ACC112 (cell line): ENCODE results near the gene DAB1.

Experiments used
- H2AFZ ChIP-seq: fragments of 200-600 bp; sonication (generic); one replicate; pipeline ENCODE4 v1.6.0; 2017; ENCODE audit warnings: antibody characterized with exemption, low read length; ENCODE audit not compliant: unreplicated experiment
- H3K27ac ChIP-seq: fragments of 200-600 bp; sonication (generic); 2 replicates; pipeline ENCODE4 v1.5.1; 2014; ENCODE audit warnings: low read depth, mild to moderate bottlenecking, antibody characterized with exemption, low read length, moderate library complexity
- H3K27me3 ChIP-seq: fragments of 200-600 bp; sonication (generic); 2 replicates; pipeline ENCODE4 v1.6.1; 2014; ENCODE audit warnings: mild to moderate bottlenecking, antibody characterized with exemption, low read length, moderate library complexity, mixed read lengths; ENCODE audit not compliant: insufficient read depth
- H3K36me3 ChIP-seq: fragments of 200-600 bp; sonication (generic); 2 replicates; pipeline ENCODE4 v1.6.1; 2016; ENCODE audit warnings: mild to moderate bottlenecking, antibody characterized with exemption, low read length, moderate library complexity, mixed read lengths; ENCODE audit not compliant: insufficient read depth
- H3K4me1 ChIP-seq: fragments of 200-600 bp; sonication (generic); one replicate; pipeline ENCODE4 v1.6.1; 2016; ENCODE audit warnings: low read length, mixed read lengths; ENCODE audit not compliant: insufficient read depth, unreplicated experiment, control insufficient read depth
- H3K4me3 ChIP-seq: fragments of 200-600 bp; sonication (generic); 2 replicates; pipeline ENCODE4 v1.5.1; 2014; ENCODE audit warnings: mild to moderate bottlenecking, low read depth, low read length
- H3K79me2 ChIP-seq: fragments of 200-600 bp; sonication (generic); one replicate; pipeline ENCODE4 v1.6.0; 2016; ENCODE audit warnings: low read length; ENCODE audit not compliant: control insufficient read depth, unreplicated experiment, insufficient read depth

Gene DAB1

GRCh38 chr1:57321776-57322175, 102.1 kb downstream of the DAB1 start:
- no peaks in the 10 kb centered on the region for H3K27me3 ChIP-seq
- H3K4me1 ChIP-seq, result no peaks in the 10 kb centered on the region
- H2AFZ ChIP-seq, result no peak overlapping the region
- H3K4me3 ChIP-seq, result no peak overlapping the region
- H3K79me2 ChIP-seq, result no peaks in the 10 kb centered on the region
- H3K36me3 ChIP-seq, result no peaks in the 10 kb centered on the region
- H3K27ac ChIP-seq, result no peak overlapping the region

- Histone ChIP-seq H3K79me2 (no peaks in the 10 kb centered on the region), H2AFZ (no peak overlapping the region)
Measured at GRCh38 chr1:57319791-57320190, 104.1 kb downstream of the DAB1 start.

DNA sequence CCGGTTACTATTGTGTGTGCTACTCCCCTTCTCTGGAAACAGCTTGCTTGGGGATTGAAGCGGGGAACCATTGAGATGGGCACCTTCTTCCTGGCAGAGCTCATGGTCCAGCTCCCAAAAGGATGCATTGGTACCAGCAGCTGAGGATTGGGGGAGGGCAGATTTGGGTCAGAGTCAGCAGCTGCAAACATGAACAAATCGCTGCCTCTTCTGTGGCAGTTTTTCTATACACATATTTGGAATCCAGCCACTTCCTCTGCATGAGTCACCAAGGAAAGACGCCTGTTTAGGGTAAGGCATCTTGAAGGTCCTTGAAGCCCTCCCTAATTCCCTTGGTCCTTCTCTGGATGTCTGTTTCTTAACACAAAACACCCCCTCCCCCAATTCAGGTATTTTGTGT, 104.7 kb downstream of the DAB1 start:
- no peak overlapping the region for H3K27ac ChIP-seq
- H3K4me1 ChIP-seq, result no peaks in the 10 kb centered on the region
- no peak overlapping the region for H3K4me3 ChIP-seq
- no peaks in the 10 kb centered on the region for H3K36me3 ChIP-seq
- no peaks in the 10 kb centered on the region for H3K79me2 ChIP-seq
- no peak overlapping the region for H2AFZ ChIP-seq
- H3K27me3 ChIP-seq, result no peaks in the 10 kb centered on the region

More at GRCh38 chr1:57319791-57320190, 104.1 kb downstream of the DAB1 start:
- no peak overlapping the region for H3K27ac ChIP-seq
- no peaks in the 10 kb centered on the region for H3K4me1 ChIP-seq
- no peak overlapping the region for H3K4me3 ChIP-seq
- no peaks in the 10 kb centered on the region for H3K27me3 ChIP-seq
- H3K36me3 ChIP-seq, result no peaks in the 10 kb centered on the region

GRCh38 chr1:57316861-57317260, 107.0 kb downstream of the DAB1 start:
- Histone ChIP-seq H3K36me3 (no peaks in the 10 kb centered on the region), H3K27me3 (no peaks in the 10 kb centered on the region), H3K4me3 (no peak overlapping the region), H3K79me2 (no peaks in the 10 kb centered on the region), H3K27ac (no peak overlapping the region), H2AFZ (no peak overlapping the region), H3K4me1 (no peaks in the 10 kb centered on the region)

- Histone ChIP-seq H3K4me1 (no peaks in the 10 kb centered on the region), H3K36me3 (no peaks in the 10 kb centered on the region), H3K79me2 (no peaks in the 10 kb centered on the region), H3K27me3 (no peaks in the 10 kb centered on the region), H2AFZ (no peak overlapping the region), H3K4me3 (no peak overlapping the region), H3K27ac (no peak overlapping the region)
Measured at GRCh38 chr1:57316291-57316690, 107.6 kb downstream of the DAB1 start.

- H3K4me1 ChIP-seq, result no peaks in the 10 kb centered on the region
- no peak overlapping the region for H2AFZ ChIP-seq
- no peaks in the 10 kb centered on the region for H3K36me3 ChIP-seq
- H3K79me2 ChIP-seq, result no peaks in the 10 kb centered on the region
- no peak overlapping the region for H3K4me3 ChIP-seq
- no peaks in the 10 kb centered on the region for H3K27me3 ChIP-seq
- no peak overlapping the region for H3K27ac ChIP-seq
Measured at GRCh38 chr1:57312869-57313268, 111.0 kb downstream of the DAB1 start.

- H3K36me3 ChIP-seq, result no peaks in the 10 kb centered on the region
- no peaks in the 10 kb centered on the region for H3K27me3 ChIP-seq
- H3K4me3 ChIP-seq, result no peak overlapping the region
- H3K27ac ChIP-seq, result no peak overlapping the region
- H3K4me1 ChIP-seq, result no peaks in the 10 kb centered on the region
- H3K79me2 ChIP-seq, result no peaks in the 10 kb centered on the region
- no peak overlapping the region for H2AFZ ChIP-seq
Measured at GRCh38 chr1:57311411-57311810, 112.4 kb downstream of the DAB1 start.

GRCh38 chr1:57311006-57311405, 112.9 kb downstream of the DAB1 start:
- Histone ChIP-seq H3K4me1 (no peaks in the 10 kb centered on the region), H3K27me3 (no peaks in the 10 kb centered on the region), H3K79me2 (no peaks in the 10 kb centered on the region), H3K36me3 (no peaks in the 10 kb centered on the region), H2AFZ (no peak overlapping the region), H3K27ac (no peak overlapping the region), H3K4me3 (no peak overlapping the region)

- no peak overlapping the region for H3K27ac ChIP-seq
- no peaks in the 10 kb centered on the region for H3K79me2 ChIP-seq
- H3K27me3 ChIP-seq, result no peaks in the 10 kb centered on the region
- H3K4me3 ChIP-seq, result no peak overlapping the region
- no peaks in the 10 kb centered on the region for H3K4me1 ChIP-seq
- no peaks in the 10 kb centered on the region for H3K36me3 ChIP-seq
- H2AFZ ChIP-seq, result no peak overlapping the region
Measured at GRCh38 chr1:57309630-57310029, 114.2 kb downstream of the DAB1 start.

GRCh38 chr1:57307392-57308170, 116.3 kb downstream of the DAB1 start:
- H3K27ac ChIP-seq, result no peak overlapping the region
- H2AFZ ChIP-seq, result no peak overlapping the region
- H3K4me3 ChIP-seq, result no peak overlapping the region
- H3K27me3 ChIP-seq, result no peaks in the 10 kb centered on the region
- H3K36me3 ChIP-seq, result no peaks in the 10 kb centered on the region
- no peaks in the 10 kb centered on the region for H3K4me1 ChIP-seq
- H3K79me2 ChIP-seq, result no peaks in the 10 kb centered on the region

DNA sequence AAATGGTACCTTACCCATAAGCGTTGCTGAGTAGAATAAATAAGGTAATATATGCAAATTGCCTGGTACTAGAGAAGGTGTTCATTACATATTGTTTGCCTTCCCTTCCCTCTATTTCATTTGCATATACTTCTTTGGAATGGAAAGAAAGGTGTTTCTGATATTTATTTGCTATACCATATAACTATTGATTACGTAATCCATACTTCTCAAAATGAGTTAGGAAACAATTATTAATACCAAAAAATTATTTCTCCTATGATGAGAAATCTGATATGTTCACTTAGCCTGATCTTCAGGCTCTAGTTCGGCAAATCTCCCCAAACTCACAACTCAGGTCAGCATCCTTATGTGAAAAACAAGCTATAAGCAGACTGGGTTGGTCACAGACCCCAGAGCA, 119.3 kb downstream of the DAB1 start:
- no peaks in the 10 kb centered on the region for H3K36me3 ChIP-seq
- H3K27me3 ChIP-seq, result no peaks in the 10 kb centered on the region
- H3K79me2 ChIP-seq, result no peaks in the 10 kb centered on the region
- H3K4me3 ChIP-seq, result no peak overlapping the region
- H3K27ac ChIP-seq, result no peak overlapping the region
- no peak overlapping the region for H2AFZ ChIP-seq
- H3K4me1 ChIP-seq, result no peaks in the 10 kb centered on the region
